ENCODE measurements around the gene NPIPB8. TPM values are rescaled to one million over a fixed set of nuclear protein-coding genes. Genes with fewer than 3 reads are reported as not detected.
A peak's percentile ranks its signal among the peaks of the same experiment; 100 is the strongest.

Gene NPIPB8
- total and polyA plus RNA-seq, 2 of the 13 experiments (the other 11 are each of a cell fraction or from before 2014, with no cell fraction given), result 0.49 to 2.3 TPM

DNA sequence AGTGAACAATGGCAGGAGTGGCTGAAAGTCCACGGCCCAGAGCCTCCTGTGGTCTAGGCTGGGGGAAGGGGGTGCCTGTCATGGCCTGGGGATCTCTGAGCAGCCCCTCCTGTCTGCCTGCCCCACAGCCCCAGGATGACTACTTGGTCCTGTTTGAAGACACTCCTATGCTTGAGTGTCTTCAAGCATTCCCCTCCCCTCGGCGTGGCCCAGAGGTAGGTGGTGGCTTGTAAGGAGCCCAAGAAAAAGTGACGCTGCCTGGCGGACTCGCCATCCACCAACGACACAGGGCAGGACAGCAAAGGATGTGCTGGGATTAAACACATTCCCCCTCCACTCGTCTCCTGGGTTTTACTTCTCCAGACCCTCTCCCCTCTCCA lies 33.7 kb upstream of the NPIPB8 start:
- H2AFZ ChIP-seq (ENCODE audit: low read length), result no peak overlapping the region
- ATAC-seq (no peak), DNase-seq (ENCODE audit: low spot score) (no peak), FAIRE-seq (no peak)
- H3K27ac ChIP-seq (ENCODE audit: extremely low read length, insufficient read depth, low read length), result no peak overlapping the region
- no peak overlapping the region for H3K4me3 ChIP-seq (replicated peaks in 1 of 3; ENCODE audit: insufficient read depth in 1 of 3, low read depth in 2 of 3, low read length in 3 of 3)
- ChIA-PET CTCF (ENCODE audit: low intra/inter-chr PET ratio, low total read pairs) (no interaction called here), POLR2A (interaction anchor here (0.7 kb wide), 1 partner anchor 10 kb away, joined by 3 read pairs; no protein-coding TSS in a partner anchor)
- intact Hi-C loops (cut with micrococcal nuclease; ENCODE audit: unreplicated experiment), result no loop called here
- no peak overlapping the region for H3K9ac ChIP-seq (ENCODE audit: insufficient read depth, low read depth, low read length)
- BruUV-seq (replicated peaks), result no TSS peak
- TF ChIP-seq ZIK1 (CRISPR knock-in tag; IDR thresholded peaks at IDR 0.05; ENCODE audit: borderline replicate concordance, low read depth) (0 out of 2 replicates have a peak, but pooled peaks have one; percentile 17), SP4 (CRISPR knock-in tag; IDR thresholded peaks at IDR 0.05) (no peak), ZNF33B (CRISPR knock-in tag; IDR thresholded peaks at IDR 0.05) (0 out of 2 replicates have a peak, but pooled peaks have one; percentile 36), CHD2 (IDR thresholded peaks at IDR 0.05; ENCODE audit: low read depth, low read length) (no peak), ZNF841 (CRISPR knock-in tag; IDR thresholded peaks at IDR 0.05; ENCODE audit: borderline replicate concordance) (no peak), ZNF383 (CRISPR knock-in tag; IDR thresholded peaks at IDR 0.05; ENCODE audit: borderline replicate concordance) (no peak), CBX5 (CRISPR knock-in tag; IDR thresholded peaks at IDR 0.05; ENCODE audit: borderline replicate concordance) (0 out of 2 replicates have a peak, but pooled peaks have one; percentile 1), PTBP1 (IDR thresholded peaks at IDR 0.05; ENCODE audit: low read depth, low read length, poor library complexity, severe bottlenecking) (no peak), KDM2A (CRISPR knock-in tag; IDR thresholded peaks at IDR 0.05; ENCODE audit: borderline replicate concordance, low read depth) (0 out of 2 replicates have a peak, but pooled peaks have one; percentile 15), ZNF138 (CRISPR knock-in tag; IDR thresholded peaks at IDR 0.05; ENCODE audit: low read depth) (no peak), PHF5A (CRISPR knock-in tag; IDR thresholded peaks at IDR 0.05; ENCODE audit: low read depth, unreplicated experiment) (peak; percentile 13), HNRNPLL (IDR thresholded peaks at IDR 0.05; ENCODE audit: low read depth, low read length, poor library complexity, severe bottlenecking) (no peak)
- TF ChIP-seq, protein P1, sequence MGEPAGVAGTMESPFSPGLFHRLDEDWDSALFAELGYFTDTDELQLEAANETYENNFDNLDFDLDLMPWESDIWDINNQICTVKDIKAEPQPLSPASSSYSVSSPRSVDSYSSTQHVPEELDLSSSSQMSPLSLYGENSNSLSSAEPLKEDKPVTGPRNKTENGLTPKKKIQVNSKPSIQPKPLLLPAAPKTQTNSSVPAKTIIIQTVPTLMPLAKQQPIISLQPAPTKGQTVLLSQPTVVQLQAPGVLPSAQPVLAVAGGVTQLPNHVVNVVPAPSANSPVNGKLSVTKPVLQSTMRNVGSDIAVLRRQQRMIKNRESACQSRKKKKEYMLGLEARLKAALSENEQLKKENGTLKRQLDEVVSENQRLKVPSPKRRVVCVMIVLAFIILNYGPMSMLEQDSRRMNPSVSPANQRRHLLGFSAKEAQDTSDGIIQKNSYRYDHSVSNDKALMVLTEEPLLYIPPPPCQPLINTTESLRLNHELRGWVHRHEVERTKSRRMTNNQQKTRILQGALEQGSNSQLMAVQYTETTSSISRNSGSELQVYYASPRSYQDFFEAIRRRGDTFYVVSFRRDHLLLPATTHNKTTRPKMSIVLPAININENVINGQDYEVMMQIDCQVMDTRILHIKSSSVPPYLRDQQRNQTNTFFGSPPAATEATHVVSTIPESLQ (CRISPR knock-in tag; conservative IDR thresholded peaks at IDR 0.05), result no peak
- H3K36me3 ChIP-seq (replicated peaks in 1 of 2; ENCODE audit: control insufficient read depth in 1 of 2, insufficient read depth in 2 of 2, low read length in 2 of 2), result peaks cover 0 to 17% of the 10 kb centered on the region in 2 experiments; a peak in 4 of 5 replicates
- 83% methylated on average over 8 of the region's 8 CpGs for WGBS (ENCODE audit: low lambda C conversion rate)
- H4K20me1 ChIP-seq (ENCODE audit: insufficient read depth, low read length), result no peaks in the 10 kb centered on the region
- H3K9me3 ChIP-seq (ENCODE audit: low read length), result no peaks in the 10 kb centered on the region
- no peaks in the 10 kb centered on the region for H3K27me3 ChIP-seq (ENCODE audit: control insufficient read depth in 1 of 2, insufficient read depth in 2 of 2, low read length in 2 of 2)
- peaks cover 22% of the 10 kb centered on the region for H3K4me1 ChIP-seq (ENCODE audit: insufficient read depth, low read length)
- H3K79me2 ChIP-seq (ENCODE audit: insufficient read depth, low read length), result peaks cover 6% of the 10 kb centered on the region
- no peak overlapping the region for H3K4me2 ChIP-seq (ENCODE audit: low read depth, low read length)
- in situ Hi-C loops (cut with HindIII; ENCODE audit: extremely low pct_ligation_motif_present, low pct_unique_long_range_greater_than_20kb), result no loop called here

Data from HepG2 (cell line).